ENCODE results near the gene POLN.

DNA sequence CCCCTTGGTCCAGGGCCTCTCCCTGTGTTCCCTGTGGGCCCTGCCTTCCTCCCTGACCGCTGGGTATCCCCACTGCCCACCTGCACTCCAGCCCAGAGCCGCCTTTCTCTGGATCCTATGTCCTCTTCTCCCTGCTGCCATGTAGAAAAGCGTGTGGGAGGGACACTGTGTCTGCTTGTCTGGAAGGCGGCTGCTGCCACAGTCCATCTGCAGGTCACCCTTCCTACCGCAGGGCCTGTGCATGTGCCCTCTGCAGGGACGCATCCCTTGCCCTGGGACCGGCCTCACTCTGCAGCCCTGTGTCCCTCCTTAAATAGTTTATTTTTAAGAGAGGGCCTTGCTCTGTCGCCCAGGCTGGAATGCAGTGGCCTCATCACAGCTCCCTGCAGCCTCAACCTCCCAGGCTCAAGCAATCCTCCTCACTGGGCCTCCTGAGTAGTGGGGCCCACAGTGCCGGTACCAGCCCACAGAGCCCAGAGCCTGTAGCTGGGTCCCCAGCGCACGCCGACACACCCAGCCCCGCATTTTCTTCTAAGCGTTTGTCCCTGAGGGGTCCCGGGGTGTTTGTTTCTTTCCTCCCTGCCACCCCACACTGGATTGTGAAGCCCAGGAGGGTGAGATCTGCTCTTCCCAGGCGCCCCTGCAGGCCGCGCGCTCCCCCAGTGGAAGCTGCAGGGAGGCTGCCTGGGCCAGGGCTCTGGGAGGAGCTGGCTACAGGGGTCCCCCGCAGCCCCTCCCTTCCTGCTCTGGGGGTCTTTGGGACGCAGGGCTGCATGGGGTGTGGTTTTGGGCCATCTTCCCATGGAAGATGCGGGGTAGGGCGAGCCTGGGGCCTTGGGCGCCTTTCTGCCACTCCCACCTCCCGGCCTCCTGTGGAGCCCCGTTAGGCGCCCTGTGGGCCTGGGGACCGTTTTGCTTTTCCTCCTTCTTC lies 195.6 kb downstream of the POLN start:
- TF ChIP-seq POLR2A (IDR thresholded peaks at IDR 0.05): no peak
- TF ChIP-seq, protein P1, sequence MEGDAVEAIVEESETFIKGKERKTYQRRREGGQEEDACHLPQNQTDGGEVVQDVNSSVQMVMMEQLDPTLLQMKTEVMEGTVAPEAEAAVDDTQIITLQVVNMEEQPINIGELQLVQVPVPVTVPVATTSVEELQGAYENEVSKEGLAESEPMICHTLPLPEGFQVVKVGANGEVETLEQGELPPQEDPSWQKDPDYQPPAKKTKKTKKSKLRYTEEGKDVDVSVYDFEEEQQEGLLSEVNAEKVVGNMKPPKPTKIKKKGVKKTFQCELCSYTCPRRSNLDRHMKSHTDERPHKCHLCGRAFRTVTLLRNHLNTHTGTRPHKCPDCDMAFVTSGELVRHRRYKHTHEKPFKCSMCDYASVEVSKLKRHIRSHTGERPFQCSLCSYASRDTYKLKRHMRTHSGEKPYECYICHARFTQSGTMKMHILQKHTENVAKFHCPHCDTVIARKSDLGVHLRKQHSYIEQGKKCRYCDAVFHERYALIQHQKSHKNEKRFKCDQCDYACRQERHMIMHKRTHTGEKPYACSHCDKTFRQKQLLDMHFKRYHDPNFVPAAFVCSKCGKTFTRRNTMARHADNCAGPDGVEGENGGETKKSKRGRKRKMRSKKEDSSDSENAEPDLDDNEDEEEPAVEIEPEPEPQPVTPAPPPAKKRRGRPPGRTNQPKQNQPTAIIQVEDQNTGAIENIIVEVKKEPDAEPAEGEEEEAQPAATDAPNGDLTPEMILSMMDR (IDR thresholded peaks at IDR 0.05): no peak
